GM18858 (cell line): ENCODE measurements around the gene ZNF575.
A peak's percentile ranks its signal among the peaks of the same experiment; 100 is the strongest.

Experiments used
- ATAC-seq: cut with Tn5 transposase; IDR thresholded peaks from one replicate; pipeline ENCODE4 v1.9.1; 2021; ENCODE audit not compliant: unreplicated experiment

Gene ZNF575

DNA sequence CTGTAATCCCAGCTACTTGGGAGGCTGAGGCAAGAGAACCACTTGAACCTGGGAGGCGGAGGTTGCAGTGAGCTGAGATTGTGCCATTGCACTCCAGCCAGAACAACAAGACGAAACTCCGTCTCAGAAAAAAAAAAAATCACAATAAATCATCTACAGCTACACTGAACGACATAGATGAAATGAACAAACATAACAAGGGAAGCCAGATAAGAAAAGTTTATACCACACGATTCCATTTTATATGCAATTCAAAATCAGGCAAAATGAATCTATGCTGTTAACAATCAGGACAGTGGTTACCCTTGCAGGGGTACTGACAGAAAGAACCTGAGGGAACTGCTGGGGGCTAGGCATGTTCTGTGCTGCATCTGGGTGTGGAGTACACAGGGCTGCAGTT, 36.7 kb downstream of the ZNF575 start:
- ATAC-seq: no peak

DNA sequence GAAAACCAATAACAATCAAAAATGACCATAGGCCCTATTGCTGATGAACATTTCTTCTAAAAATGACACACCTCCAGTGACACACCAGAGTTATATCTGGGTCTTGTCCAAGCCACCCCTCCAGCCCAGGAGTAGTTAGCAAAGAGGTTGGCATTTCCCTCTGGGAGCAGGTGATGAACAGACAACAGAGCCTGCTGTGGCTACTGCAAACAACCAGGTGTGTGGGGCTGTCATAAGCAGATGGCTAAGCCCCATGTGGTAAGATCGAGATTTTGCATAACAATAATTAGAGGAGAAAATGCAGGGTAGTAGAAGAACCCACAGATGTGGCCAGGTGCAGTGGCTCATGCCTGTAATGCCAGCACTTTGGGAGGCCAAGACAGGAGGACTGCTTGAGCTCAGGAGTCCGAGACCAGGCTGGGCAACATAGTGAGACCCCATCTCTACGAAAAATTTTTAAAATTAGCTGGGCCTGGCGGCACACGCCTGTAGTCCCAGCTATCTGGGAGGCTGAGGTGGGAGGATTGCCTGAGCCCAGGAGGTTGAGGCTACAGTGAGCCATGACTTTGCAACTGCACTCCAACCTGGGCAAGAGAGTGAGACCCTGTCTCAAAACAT, 37.3 kb downstream of the ZNF575 start:
- no peak for ATAC-seq

DNA sequence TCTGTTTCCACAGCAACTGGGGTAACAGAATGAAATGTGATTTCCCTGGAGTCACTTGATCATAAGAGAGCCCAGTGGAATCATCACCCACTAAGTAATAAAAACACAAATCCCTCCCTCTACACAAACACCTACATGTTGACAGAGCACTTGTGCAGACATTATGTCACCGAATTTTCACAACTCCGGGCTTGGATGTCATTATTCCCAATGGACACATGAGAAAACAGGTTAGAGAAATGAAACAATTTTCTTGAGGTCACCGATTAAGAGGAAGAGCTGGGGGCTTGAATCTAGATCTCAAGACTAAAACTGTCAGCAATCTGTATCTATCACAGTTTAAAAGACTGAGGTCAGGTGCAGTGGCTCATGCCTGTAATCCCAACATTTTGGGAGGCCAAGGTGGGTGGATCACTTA, 39.2 kb downstream of the ZNF575 start:
- no peak for ATAC-seq

DNA sequence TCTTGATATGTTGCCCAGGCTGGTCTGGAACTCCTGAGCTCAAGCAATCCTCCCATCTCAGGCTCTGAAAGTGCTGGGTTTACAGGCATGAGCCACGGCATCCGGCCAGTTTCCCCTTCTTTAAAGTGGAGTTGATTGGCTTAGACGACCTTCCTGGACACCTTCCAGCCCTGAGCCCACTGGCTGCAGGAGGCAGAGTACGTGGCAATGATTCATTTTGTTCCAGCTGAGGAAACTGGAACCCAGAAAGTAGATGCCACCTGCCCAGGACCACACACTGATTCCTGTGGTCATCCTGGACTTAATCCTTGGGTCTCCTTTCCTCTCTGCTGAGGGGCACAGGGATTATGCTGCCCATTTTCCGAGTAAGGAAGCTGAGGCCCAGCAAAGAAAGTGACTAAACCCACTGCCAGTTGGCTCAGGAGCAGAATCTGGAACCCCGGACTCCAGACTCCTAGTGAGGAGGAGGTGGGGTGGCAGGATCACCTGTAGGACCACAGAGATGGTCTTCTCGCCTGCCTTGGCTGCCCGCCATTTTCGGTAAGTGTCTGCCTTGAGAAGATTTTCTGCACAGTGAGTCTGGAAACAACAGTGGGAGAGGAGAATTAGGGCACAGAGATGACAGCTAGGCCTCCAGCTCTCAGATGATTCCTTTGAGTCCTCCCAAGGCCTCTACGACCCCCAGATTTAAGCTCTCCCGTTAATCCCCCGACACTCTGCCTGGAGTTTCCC, 41.6 kb downstream of the ZNF575 start:
- no peak for ATAC-seq

DNA sequence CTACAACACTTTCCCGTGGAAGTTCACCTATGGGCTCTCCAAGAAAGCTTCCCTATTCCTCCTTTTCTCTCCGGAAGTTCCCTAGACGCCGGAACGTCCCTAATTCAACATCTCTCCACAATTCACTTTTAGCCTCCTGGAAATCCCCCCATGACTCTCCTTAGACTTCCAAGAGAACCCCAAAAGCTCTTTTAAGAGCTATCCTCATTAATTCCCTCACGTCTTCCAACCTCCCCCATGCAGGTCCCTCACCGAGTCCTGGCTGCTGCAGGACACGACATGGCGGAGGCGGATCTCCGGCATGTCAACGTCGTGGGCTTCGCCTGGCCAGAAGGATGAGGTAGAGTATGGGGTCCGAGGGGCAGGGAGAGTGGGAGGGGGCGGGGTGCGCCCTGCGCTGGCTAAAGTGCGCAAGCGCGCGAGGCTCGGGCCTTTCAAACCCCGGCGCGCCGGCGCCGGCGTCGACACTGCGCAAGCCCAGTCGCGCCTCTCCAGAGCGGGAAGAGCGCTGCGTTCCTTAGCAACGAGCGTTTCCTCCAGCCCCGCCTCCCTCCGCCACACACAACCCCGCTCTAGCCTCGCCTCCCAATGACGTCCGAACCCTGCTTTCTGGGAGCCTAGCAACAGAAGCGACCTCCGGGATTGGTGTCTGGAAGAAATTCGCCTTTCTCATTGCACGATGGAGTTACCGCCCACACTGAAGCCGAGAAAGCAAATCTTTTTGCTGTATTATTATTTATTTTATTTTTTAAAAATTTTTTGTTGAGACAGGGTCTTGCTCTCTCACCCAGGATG, 42.4 kb downstream of the ZNF575 start, which contains the start of the genes PINLYP and XRCC1:
TSS of gene PINLYP (plus strand) at position 646 of the 795 bp plus-strand sequence. CDS start 1,391 bp downstream, outside the sequence.
TSS of gene XRCC1 (minus strand) at position 372 of the 795 bp plus-strand sequence. CDS start at position 303, 69 bp downstream.
- ATAC-seq: peak; percentile 82

DNA sequence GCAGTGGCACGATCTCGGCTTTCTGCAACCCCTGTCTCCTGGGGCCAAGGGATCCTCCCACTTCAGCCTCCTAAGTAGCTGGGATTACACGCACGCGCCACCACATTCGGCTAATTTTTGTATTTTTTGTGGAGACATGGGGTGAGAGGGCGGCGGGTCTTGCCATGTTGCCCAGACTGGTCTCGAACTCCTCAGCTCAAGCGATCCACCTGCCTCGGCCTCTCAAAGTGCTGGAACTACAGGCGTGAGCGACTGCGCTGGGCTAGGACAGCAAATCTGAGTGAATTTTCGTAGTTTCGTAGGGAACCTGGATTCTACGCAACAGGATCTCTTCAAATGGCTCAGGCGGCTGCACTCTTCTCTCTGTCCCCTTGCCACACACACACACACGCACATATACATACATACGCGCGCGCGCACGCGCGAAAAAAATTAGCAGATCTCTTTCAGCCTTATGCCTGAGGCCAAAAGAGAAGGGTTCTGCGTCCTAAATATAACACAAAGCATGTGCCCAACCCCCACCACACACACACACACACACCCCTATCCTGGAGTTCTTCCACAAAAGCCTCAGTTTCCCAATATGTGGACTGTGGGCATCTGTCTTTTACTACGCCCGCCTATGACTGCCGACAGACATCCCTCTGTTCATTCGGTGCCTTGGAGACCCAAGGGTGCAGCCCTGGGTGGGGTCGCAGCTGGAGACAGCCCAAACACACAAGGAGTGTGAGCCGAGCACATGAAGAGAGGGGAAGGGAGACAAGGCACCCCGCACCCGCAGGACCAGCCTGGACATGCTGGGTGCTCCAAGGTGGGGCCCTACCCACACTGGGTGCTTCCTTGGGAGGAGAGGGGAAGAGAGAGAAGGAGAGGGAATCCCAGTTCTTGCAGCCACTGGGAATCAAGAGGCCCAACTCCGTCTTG, 43.2 kb downstream of the ZNF575 start:
- no peak for ATAC-seq

DNA sequence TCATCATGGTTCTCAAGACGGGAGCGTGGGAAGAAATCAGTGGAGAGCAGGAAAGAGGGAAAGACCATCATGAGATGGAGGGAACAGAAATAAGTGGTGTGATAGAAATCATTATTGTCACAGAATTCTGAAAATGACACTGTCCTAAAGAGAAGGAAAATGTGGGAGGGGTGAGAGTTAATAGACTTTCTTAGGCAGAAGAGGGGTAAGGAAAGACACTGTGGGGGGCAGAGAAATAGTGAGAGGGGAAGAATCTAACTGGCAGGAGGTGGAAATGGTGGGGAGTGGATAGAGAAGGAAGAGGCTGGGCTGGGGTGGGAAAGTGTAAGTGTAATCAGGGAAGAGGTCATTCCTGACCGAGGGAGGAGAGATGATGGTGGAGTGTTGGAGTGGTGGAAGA, 45.8 kb downstream of the ZNF575 start:
- no peak for ATAC-seq

DNA sequence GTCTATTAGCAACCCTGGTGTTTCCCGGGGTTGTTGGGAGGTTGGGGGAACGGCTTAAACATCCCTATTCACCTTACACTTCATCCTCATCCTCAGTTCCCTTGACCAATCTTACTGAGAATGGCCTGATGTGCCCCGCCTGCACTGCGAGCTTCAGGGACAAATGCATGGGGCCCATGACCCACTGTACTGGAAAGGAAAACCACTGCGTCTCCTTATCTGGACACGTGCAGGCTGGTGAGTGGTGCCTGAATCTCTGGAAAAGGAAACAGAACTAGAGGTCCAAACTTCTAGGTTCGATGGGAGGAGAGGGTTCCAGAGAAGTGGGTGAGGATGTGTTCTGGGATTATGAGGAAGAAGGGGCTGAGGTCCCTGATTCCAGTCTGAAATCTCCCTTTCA, 48.5 kb downstream of the ZNF575 start:
- ATAC-seq: no peak

DNA sequence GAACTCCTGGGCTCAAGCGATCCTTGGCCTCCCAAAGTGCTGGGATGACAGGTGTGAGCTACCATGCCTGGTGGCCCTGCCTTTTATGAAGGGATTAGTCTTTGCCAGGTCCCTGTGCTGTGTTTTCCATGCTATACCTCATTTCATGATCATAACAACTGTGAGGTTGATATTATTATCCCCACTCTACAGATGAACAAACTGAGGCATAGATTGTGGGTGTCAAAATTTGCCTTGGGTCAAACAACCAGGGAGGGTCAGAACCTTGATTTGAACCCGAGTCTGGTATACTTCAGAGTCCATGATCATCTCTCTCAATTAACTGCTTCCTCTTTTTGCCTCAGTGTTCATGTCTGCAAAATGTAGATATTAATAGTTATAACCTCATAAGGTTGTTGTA, 49.5 kb downstream of the ZNF575 start:
- ATAC-seq: no peak

DNA sequence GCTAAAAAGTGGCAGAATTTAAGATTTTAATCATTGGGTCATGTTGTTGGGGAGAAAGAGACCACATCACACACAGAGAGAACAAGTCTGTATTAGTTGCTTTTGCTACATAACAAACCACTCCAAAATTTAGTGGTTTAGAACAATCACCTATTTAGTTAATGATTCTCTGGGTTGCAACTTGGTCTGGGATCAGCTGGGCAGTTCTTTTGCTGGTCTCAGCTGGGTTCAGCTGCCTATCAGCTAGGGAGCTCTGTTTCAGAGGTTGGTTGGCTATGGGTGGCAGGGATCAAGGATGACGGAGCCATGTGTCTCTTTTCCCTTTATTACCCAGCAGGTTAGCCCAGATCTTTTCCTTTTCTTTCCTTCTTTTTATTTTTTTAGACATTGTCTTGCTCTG, 51.5 kb downstream of the ZNF575 start:
- no peak for ATAC-seq
